CD4-positive, alpha-beta T cell (primary cell): ENCODE results near the gene SFSWAP. TPM values are rescaled to one million over a fixed set of nuclear protein-coding genes. Genes with fewer than 3 reads are reported as not detected.

ENCODE experiments used
- ATAC-seq: fragments of 200-7000 bp; cut with Tn5 transposase; one replicate; pipeline ENCODE4 v1.10.0; 2022; ENCODE audit warnings: mild to moderate bottlenecking; ENCODE audit not compliant: poor library complexity
- CTCF ChIA-PET: fragments of 350-600 bp; sonication (Branson Sonifier 250); formaldehyde crosslinking; loops from one replicate; lab custom pipeline; 2021; ENCODE audit warnings: antibody characterized with exemption, inconsistent platforms; lab: Charles Lee
- POLR2A ChIA-PET: fragments of 350-600 bp; sonication (Branson Sonifier 250); formaldehyde crosslinking; loops from one replicate; lab custom pipeline; 2021; ENCODE audit warnings: antibody characterized with exemption, inconsistent platforms; lab: Charles Lee
- DNase-seq, 14 experiments: peaks; one replicate each; pipeline ENCODE4 v3.0.0-alpha.2; 2013 to 2020; ENCODE audit warnings: mixed read lengths in 2 of 14
- H3K27ac ChIP-seq, 2 donors: one replicate each; pipeline versions ENCODE4 v1.5.1 to v1.7.0; 2013; ENCODE audit warnings: low read length in 2 of 2, low read depth in 1 of 2, mild to moderate bottlenecking in 1 of 2
- H3K27me3 ChIP-seq, 2 experiments: 1 replicate in 1 of 2; 2 replicates in 1 of 2; pipeline versions ENCODE4 v1.6.1 to v1.7.0; 2013; ENCODE audit warnings: low read length in 2 of 2, control low read depth in 1 of 2, mild to moderate bottlenecking in 1 of 2, moderate library complexity in 1 of 2; ENCODE audit not compliant: insufficient read depth in 2 of 2, control insufficient read depth in 1 of 2
- H3K36me3 ChIP-seq: one replicate; pipeline ENCODE4 v1.6.1; 2013; ENCODE audit warnings: low read length, control low read depth; ENCODE audit not compliant: insufficient read depth
- H3K4me1 ChIP-seq: one replicate; pipeline ENCODE4 v1.6.1; 2013; ENCODE audit warnings: low read length, control low read depth; ENCODE audit not compliant: insufficient read depth
- H3K4me3 ChIP-seq: one replicate; pipeline ENCODE4 v1.5.1; 2013; ENCODE audit warnings: mild to moderate bottlenecking, low read length, moderate library complexity
- H3K9me3 ChIP-seq, 2 experiments: 1 replicate in 1 of 2; 2 replicates in 1 of 2; pipeline versions ENCODE4 v1.6.1 to v1.7.0; 2013; ENCODE audit warnings: low read length in 2 of 2, mild to moderate bottlenecking in 2 of 2, control low read depth in 1 of 2, moderate library complexity in 1 of 2; ENCODE audit not compliant: control insufficient read depth in 1 of 2, insufficient read depth in 1 of 2
- H3K27ac Mint-ChIP-seq: one replicate; pipeline ENCODE4 v1.8.0; 2020; ENCODE audit warnings: mixed read lengths
- H3K27me3 Mint-ChIP-seq: one replicate; pipeline ENCODE4 v1.8.0; 2021; ENCODE audit warnings: mixed read lengths
- H3K36me3 Mint-ChIP-seq: one replicate; pipeline ENCODE4 v1.8.0; 2021; ENCODE audit warnings: low read depth, mixed read lengths
- H3K4me1 Mint-ChIP-seq: one replicate; pipeline ENCODE4 v1.8.0; 2021; ENCODE audit warnings: low read depth, mixed read lengths
- H3K4me3 Mint-ChIP-seq: one replicate; pipeline ENCODE4 v1.8.0; 2020; ENCODE audit warnings: mild to moderate bottlenecking, mixed read lengths
- H3K9me3 Mint-ChIP-seq: one replicate; pipeline ENCODE4 v1.8.0; 2020; ENCODE audit warnings: mixed read lengths
- CTCF ChIP-seq: fragments of 200-600 bp; IDR thresholded peaks from one replicate; pipeline ENCODE4 v1.8.0; 2022; ENCODE audit warnings: antibody characterized with exemption, mild to moderate bottlenecking
- intact Hi-C, 2 experiments: fragments of 100-400 bp; cut with DNase I in 1 of 2; cut with micrococcal nuclease in 1 of 2; formaldehyde crosslinking; loops; one replicate each; pipeline versions ENCODE4 v1.15.1 to v1.9.0; 2023 to 2025; cut with DNase I, micrococcal nuclease
- total RNA-seq, 174 experiments: library from RNA in 2 of 174; stranded (reverse) in 2 of 174; gene quantifications; one replicate each; pipeline ENCODE4 v1.2.3 and lab custom pipeline; 2021 to 2026

SFSWAP gene
- total RNA-seq, 2 experiments from 2014 or later, result 88.7 to 98.4 TPM

- Mint-ChIP-seq H3K36me3 (no peaks in the 10 kb centered on the region), H3K4me3 (no peak overlapping the region), H3K9me3 (peaks cover 5% of the 10 kb centered on the region), H3K27me3 (peaks cover 10% of the 10 kb centered on the region), H3K4me1 (no peaks in the 10 kb centered on the region), H3K27ac (no peak overlapping the region)
- ChIA-PET CTCF (no interaction called here), POLR2A (no interaction called here)
- Histone ChIP-seq H3K36me3 (no peaks in the 10 kb centered on the region), H3K27me3 (peaks cover 0 to 2% of the 10 kb centered on the region in 2 experiments), H3K4me3 (no peak overlapping the region), H3K4me1 (no peaks in the 10 kb centered on the region), H3K27ac (no peak overlapping the region), H3K9me3 (peaks cover 6 to 13% of the 10 kb centered on the region in 2 experiments)
- TF ChIP-seq CTCF, result no peak
- DNase-seq (peak in 1 of 14 experiments; percentile 7), ATAC-seq (no peak)
- intact Hi-C loops, result loop anchor here in 1 of 2 experiments (10.0 kb wide), 1 partner anchor 95 kb away; no protein-coding TSS in a partner anchor
These were observed 10.6 kb upstream of the SFSWAP start for GRCh38 chr12:131700271-131700670.

- peaks cover 5% of the 10 kb centered on the region for H3K9me3 Mint-ChIP-seq
These were observed 9.0 kb upstream of the SFSWAP start for GRCh38 chr12:131701705-131702572.

GRCh38 chr12:131702573-131702877 is 8.4 kb upstream of the SFSWAP start:
- no peaks in the 10 kb centered on the region for H3K36me3 ChIP-seq
- TF ChIP-seq CTCF, result no peak
- ATAC-seq (no peak), DNase-seq (no peak)
- H3K27me3 Mint-ChIP-seq, result peaks cover 5% of the 10 kb centered on the region
- H3K27me3 ChIP-seq, result peaks cover 0 to 2% of the 10 kb centered on the region in 2 experiments
- no peak overlapping the region for H3K27ac ChIP-seq
- H3K9me3 ChIP-seq, result peaks cover 6 to 13% of the 10 kb centered on the region in 2 experiments
- peaks cover 5% of the 10 kb centered on the region for H3K9me3 Mint-ChIP-seq
- ChIA-PET POLR2A (no interaction called here), CTCF (no interaction called here)
- H3K4me1 Mint-ChIP-seq, result no peaks in the 10 kb centered on the region
- no peak overlapping the region for H3K27ac Mint-ChIP-seq
- no peaks in the 10 kb centered on the region for H3K4me1 ChIP-seq
- no peaks in the 10 kb centered on the region for H3K36me3 Mint-ChIP-seq
- no peak overlapping the region for H3K4me3 ChIP-seq
- intact Hi-C loops, result loop anchor here in 1 of 2 experiments (10.0 kb wide), 1 partner anchor 98 kb away; no protein-coding TSS in a partner anchor
- H3K4me3 Mint-ChIP-seq, result no peak overlapping the region

More at GRCh38 chr12:131701705-131702572, 9.0 kb upstream of the SFSWAP start:
- ChIA-PET CTCF (no interaction called here), POLR2A (no interaction called here)
- H3K27me3 Mint-ChIP-seq, result peaks cover 5% of the 10 kb centered on the region
- H3K4me1 Mint-ChIP-seq, result no peaks in the 10 kb centered on the region
- peaks cover 6 to 13% of the 10 kb centered on the region in 2 experiments for H3K9me3 ChIP-seq
- H3K4me3 ChIP-seq, result no peak overlapping the region
- no peak overlapping the region for H3K27ac ChIP-seq
- intact Hi-C loops, result loop anchor here in 1 of 2 experiments (10.0 kb wide), 1 partner anchor 97 kb away; no protein-coding TSS in a partner anchor
- no peak overlapping the region for H3K27ac Mint-ChIP-seq
- H3K27me3 ChIP-seq, result peaks cover 0 to 2% of the 10 kb centered on the region in 2 experiments
- no peak for ATAC-seq
- peak in 1 of 14 experiments; percentile 23 for DNase-seq
- H3K36me3 Mint-ChIP-seq, result no peaks in the 10 kb centered on the region
- no peak for TF ChIP-seq CTCF
- H3K36me3 ChIP-seq, result no peaks in the 10 kb centered on the region
- H3K4me3 Mint-ChIP-seq, result no peak overlapping the region
- no peaks in the 10 kb centered on the region for H3K4me1 ChIP-seq
